A549 (cell line): Measurements from ENCODE around the gene ITGA5.

Experiments
- KDM5A ChIP-seq: fragments of 200-600 bp; sonication (generic); IDR thresholded peaks from 2 replicates; pipeline ENCODE4 v1.6.1; 2016; ENCODE audit warnings: antibody characterized with exemption, mild to moderate bottlenecking
- POLR2A ChIP-seq: IDR thresholded peaks from 2 replicates; pipeline ENCODE4 v1.6.1; 2012; ENCODE audit warnings: mild to moderate bottlenecking, low read length
- RNF2 ChIP-seq: fragments of 200-600 bp; sonication (generic); IDR thresholded peaks from 2 replicates; pipeline ENCODE4 v1.6.1; 2016; ENCODE audit warnings: low read depth, mild to moderate bottlenecking, antibody characterized with exemption, moderate library complexity, borderline replicate concordance
- TF ChIP-seq, protein P1 (sequence below): fragments of >200 bp; sonication (Bioruptor Twin); formaldehyde crosslinking; IDR thresholded peaks from 3 replicates; pipeline ENCODE4 v1.5.1; 2016

DNA sequence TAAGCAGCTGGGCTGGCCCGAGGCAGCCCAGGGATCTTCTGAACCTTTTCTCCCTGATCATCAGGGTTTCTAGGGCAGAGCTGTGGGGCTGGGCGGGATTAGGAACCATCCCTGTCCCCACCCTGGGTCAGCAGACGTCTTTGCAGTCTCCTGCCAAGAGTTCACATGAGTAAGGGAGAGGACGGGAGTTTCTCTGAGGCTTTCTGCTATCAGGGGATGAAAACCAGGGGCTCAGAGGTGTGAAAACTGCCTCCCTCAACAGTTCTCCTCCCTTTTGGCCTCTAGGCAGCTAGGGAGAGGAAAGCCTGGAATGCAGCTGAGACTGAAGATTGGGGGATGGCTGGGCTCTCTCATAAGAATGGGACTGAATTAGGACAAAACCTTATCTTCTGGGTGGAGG, 42.5 kb downstream of the ITGA5 start:
- TF ChIP-seq KDM5A (no peak), RNF2 (no peak), POLR2A (no peak)
- TF ChIP-seq, protein P1, sequence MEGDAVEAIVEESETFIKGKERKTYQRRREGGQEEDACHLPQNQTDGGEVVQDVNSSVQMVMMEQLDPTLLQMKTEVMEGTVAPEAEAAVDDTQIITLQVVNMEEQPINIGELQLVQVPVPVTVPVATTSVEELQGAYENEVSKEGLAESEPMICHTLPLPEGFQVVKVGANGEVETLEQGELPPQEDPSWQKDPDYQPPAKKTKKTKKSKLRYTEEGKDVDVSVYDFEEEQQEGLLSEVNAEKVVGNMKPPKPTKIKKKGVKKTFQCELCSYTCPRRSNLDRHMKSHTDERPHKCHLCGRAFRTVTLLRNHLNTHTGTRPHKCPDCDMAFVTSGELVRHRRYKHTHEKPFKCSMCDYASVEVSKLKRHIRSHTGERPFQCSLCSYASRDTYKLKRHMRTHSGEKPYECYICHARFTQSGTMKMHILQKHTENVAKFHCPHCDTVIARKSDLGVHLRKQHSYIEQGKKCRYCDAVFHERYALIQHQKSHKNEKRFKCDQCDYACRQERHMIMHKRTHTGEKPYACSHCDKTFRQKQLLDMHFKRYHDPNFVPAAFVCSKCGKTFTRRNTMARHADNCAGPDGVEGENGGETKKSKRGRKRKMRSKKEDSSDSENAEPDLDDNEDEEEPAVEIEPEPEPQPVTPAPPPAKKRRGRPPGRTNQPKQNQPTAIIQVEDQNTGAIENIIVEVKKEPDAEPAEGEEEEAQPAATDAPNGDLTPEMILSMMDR: no peak
